ENCODE data around the gene TEKT3. TPM values are rescaled to one million over a fixed set of nuclear protein-coding genes. Genes with fewer than 3 reads are reported as not detected.
A peak's percentile ranks its signal among the peaks of the same experiment; 100 is the strongest.

The TEKT3 gene
- total RNA-seq, 1 donor from 2014 or later = not detected

DNA sequence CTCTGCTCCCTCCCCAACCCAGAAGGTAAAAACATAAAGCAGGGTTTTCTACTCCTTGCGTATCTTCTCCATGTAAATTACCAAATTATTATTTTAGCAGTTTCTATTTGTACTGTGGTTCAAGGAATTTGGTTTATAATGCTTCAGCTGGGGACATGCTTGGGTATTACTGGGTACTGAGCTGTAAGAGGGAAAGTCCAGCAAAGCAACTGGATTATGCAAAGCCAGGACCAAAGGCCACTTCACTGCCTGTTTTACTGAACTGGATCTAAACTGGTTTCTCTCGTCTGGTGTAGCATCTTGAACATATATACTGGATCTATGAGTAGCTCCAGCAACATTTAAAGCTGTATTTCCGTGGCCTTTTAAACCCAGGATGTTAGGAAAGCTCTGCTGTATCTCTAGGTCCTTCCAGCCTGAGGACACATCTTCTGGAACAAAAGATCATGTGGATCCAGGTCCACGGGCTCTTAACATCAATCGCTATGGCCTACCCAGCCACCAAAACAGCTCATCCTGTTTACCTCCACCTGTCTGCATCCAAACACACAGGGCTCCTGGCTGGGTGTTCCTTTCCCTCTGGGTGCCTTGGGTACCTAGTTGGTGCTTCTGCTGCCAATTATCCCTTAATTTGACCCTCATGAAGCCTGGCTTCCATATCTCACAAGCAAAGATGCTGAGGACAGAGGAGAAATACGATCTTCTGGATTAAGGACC lies 83.4 kb downstream of the TEKT3 start:
- DNase-seq (no peak), ATAC-seq (no peak)
- Histone ChIP-seq H3K36me3 (peaks cover 60% of the 10 kb centered on the region), H3K4me3 (peak overlapping the region; percentile 62), H3K27ac (no peak overlapping the region), H3K9me3 (no peaks in the 10 kb centered on the region), H3K4me1 (peaks cover 57% of the 10 kb centered on the region), H3K27me3 (no peaks in the 10 kb centered on the region)
- intact Hi-C loops (cut with DNase I) = no loop called here
- TF ChIP-seq, protein P1, sequence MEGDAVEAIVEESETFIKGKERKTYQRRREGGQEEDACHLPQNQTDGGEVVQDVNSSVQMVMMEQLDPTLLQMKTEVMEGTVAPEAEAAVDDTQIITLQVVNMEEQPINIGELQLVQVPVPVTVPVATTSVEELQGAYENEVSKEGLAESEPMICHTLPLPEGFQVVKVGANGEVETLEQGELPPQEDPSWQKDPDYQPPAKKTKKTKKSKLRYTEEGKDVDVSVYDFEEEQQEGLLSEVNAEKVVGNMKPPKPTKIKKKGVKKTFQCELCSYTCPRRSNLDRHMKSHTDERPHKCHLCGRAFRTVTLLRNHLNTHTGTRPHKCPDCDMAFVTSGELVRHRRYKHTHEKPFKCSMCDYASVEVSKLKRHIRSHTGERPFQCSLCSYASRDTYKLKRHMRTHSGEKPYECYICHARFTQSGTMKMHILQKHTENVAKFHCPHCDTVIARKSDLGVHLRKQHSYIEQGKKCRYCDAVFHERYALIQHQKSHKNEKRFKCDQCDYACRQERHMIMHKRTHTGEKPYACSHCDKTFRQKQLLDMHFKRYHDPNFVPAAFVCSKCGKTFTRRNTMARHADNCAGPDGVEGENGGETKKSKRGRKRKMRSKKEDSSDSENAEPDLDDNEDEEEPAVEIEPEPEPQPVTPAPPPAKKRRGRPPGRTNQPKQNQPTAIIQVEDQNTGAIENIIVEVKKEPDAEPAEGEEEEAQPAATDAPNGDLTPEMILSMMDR (IDR thresholded peaks at IDR 0.05) = no peak

DNA sequence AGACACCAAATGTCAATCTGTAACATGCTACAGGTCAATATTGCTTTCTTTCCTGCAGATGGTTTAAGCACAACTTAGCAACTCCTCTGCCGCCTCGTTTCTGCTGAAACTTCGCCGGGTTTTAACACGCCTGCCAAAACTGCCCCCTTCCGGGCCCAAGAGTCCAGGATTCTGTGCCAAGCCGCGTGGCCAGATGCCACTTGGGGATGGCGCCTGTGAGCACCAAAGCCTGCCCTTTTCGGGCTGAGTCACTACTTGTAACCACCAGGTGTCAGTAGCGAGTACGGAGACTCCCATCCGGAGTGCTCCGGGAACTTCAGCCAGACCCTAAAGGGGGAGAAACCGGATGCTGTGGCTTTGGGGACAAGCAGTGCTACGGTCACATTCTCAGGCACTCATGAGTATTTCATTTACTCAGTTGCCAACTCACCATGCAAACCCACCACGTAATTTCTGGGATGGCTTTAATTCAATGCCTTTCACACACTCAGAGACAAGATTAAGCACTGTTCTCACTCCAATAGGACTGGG lies 84.1 kb downstream of the TEKT3 start:
- intact Hi-C loops (cut with DNase I) = no loop called here
- H3K27me3 ChIP-seq = no peaks in the 10 kb centered on the region
- H3K4me3 ChIP-seq = peak overlapping the region; percentile 28
- H3K36me3 ChIP-seq = peaks cover 66% of the 10 kb centered on the region
- H3K9me3 ChIP-seq = no peaks in the 10 kb centered on the region
- peak; percentile 81 for ATAC-seq
- H3K27ac ChIP-seq = no peak overlapping the region
- DNase-seq = peak; percentile 84
- TF ChIP-seq, protein P1 (IDR thresholded peaks at IDR 0.05) = peak; percentile 90
- H3K4me1 ChIP-seq = peaks cover 57% of the 10 kb centered on the region

DNA sequence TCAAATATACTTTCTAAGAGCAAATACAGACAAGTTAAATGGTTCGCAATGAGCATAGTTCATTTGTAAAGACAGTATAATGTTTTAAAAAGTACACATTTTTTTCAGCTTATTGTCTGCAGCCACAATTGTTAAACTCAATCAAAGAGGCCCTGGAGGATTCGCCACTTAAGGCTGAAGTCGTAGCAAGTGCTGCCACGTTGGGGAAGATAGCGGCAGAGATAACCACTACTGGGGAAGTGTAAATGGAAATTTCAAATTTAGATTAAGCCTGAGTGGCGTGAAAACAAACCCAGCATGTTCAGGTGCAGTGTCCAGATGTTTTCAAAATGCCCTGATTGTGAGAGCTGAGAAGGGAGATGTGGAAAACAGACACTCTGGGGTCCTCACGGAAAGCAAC lies 84.7 kb downstream of the TEKT3 start:
- Histone ChIP-seq H3K27me3 (no peaks in the 10 kb centered on the region), H3K27ac (no peak overlapping the region), H3K9me3 (no peaks in the 10 kb centered on the region), H3K4me1 (peaks cover 57% of the 10 kb centered on the region), H3K4me3 (peak overlapping the region; percentile 28), H3K36me3 (peaks cover 73% of the 10 kb centered on the region)
- intact Hi-C loops (cut with DNase I) = no loop called here
- TF ChIP-seq, protein P1 (IDR thresholded peaks at IDR 0.05) = no peak
- ATAC-seq = no peak
- no peak for DNase-seq

DNA sequence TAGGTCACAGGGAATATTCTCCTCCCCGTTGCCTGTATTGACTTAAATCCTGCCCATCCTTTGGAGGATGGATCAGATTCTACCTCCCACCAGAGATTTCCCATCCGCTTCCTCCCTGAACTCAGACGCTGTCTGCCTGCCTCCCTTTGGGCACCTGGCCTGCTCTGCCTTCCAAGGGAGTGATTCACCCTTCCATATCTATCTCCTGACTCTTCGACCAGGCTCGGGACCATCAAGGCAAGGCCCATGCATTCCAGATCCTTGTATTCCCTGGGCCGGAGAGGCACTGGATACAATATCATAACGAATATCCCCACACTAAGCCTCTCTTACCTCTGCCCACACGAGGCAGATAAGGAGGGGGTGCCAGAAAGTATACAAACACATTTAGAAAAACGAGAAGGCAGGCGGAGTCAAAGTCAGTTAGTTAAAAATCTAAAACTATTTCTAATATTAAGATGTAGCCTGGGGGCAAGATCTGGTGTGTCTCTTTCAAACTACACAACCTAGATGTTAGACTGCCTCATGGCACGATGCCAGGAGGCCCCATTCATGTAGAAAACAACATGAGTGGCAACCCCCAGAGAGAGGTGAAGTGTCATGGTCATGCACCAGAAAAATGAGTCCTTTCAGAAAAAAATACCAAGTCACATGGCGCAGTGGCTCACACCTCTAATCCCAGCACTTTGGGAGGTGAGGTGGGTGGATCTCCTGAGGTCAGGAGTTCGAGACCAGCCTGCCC lies 85.5 kb downstream of the TEKT3 start:
- Histone ChIP-seq H3K27me3 (no peaks in the 10 kb centered on the region), H3K9me3 (no peaks in the 10 kb centered on the region), H3K27ac (no peak overlapping the region), H3K4me3 (no peak overlapping the region), H3K4me1 (peaks cover 60% of the 10 kb centered on the region), H3K36me3 (peaks cover 79% of the 10 kb centered on the region)
- intact Hi-C loops (cut with DNase I) = no loop called here
- TF ChIP-seq, protein P1 (IDR thresholded peaks at IDR 0.05) = no peak
- DNase-seq = no peak
- no peak for ATAC-seq

Other genes with a start within 250 kb of the TEKT3 start
- gene PMP22, start 76.3 kb downstream of the TEKT3 start, total RNA-seq = 157 TPM
- gene CDRT4, start 126.0 kb upstream of the TEKT3 start, total RNA-seq = 9.0 TPM
- gene TVP23C, start 221.9 kb upstream of the TEKT3 start, total RNA-seq = 18.4 TPM

All from upper lobe of right lung (tissue), 1 donor.